Calu3 (cell line): ENCODE data around the gene LYPD6B. TPM values are rescaled to one million over a fixed set of nuclear protein-coding genes. Genes with fewer than 3 reads are reported as not detected.

Experiments
- BruUV-seq: library from RNA; stranded (reverse); fragments of 400-500 nt; replicated peaks from 2 replicates; lab custom pipeline; 2021; lab: Mats Ljungman, UMichigan
- CTCF ChIA-PET: fragments of 300-600 bp; sonication (Branson Sonifier 250); formaldehyde crosslinking; loops from one replicate; lab custom pipeline; 2022; ENCODE audit warnings: antibody characterized with exemption; lab: Charles Lee
- DNase-seq: peaks from one replicate; pipeline ENCODE4 v3.0.0; 2022
- H3K27ac Mint-ChIP-seq: one replicate; pipeline ENCODE4 v1.8.0; 2022; ENCODE audit warnings: mixed read lengths; ENCODE audit not compliant: unreplicated experiment
- H3K27me3 Mint-ChIP-seq: one replicate; pipeline ENCODE4 v1.8.0; 2022; ENCODE audit warnings: mixed read lengths; ENCODE audit not compliant: unreplicated experiment
- H3K36me3 Mint-ChIP-seq: one replicate; pipeline ENCODE4 v1.8.0; 2022; ENCODE audit warnings: mild to moderate bottlenecking, moderate library complexity, mixed read lengths; ENCODE audit not compliant: insufficient read depth, unreplicated experiment
- H3K4me1 Mint-ChIP-seq: one replicate; pipeline ENCODE4 v1.8.0; 2022; ENCODE audit warnings: mild to moderate bottlenecking, low read depth, mixed read lengths; ENCODE audit not compliant: unreplicated experiment
- H3K4me3 Mint-ChIP-seq: one replicate; pipeline ENCODE4 v1.8.0; 2022; ENCODE audit warnings: mild to moderate bottlenecking, low read depth, moderate library complexity, mixed read lengths; ENCODE audit not compliant: unreplicated experiment
- H3K9me3 Mint-ChIP-seq: one replicate; pipeline ENCODE4 v1.8.0; 2022; ENCODE audit warnings: low read depth, mixed read lengths; ENCODE audit not compliant: unreplicated experiment
- CTCF ChIP-seq: fragments of 200-600 bp; IDR thresholded peaks from one replicate; pipeline ENCODE4 v1.8.0; 2022; ENCODE audit warnings: antibody characterized with exemption; ENCODE audit not compliant: unreplicated experiment
- intact Hi-C: fragments of 100-400 bp; cut with micrococcal nuclease; formaldehyde crosslinking; loops from one replicate; pipeline ENCODE4 v1.10.0; 2022; ENCODE audit not compliant: unreplicated experiment
- total RNA-seq: library from RNA; stranded (reverse); gene quantifications from 2 replicates; pipeline ENCODE4 v1.2.3, GENCODE V29; 2022

The LYPD6B gene
- total RNA-seq, 1 experiment from 2014 or later, result 0.87 TPM

GRCh38 chr2:149158957-149159356 lies 120.5 kb downstream of the LYPD6B start:
- BruUV-seq, result no TSS peak
- CTCF ChIA-PET, result no interaction called here
- Mint-ChIP-seq H3K4me1 (no peaks in the 10 kb centered on the region), H3K27ac (no peak overlapping the region), H3K9me3 (no peaks in the 10 kb centered on the region), H3K36me3 (no peaks in the 10 kb centered on the region), H3K27me3 (no peaks in the 10 kb centered on the region), H3K4me3 (no peak overlapping the region)
- no peak for TF ChIP-seq CTCF
- no peak for DNase-seq
- intact Hi-C loops, result no loop called here

GRCh38 chr2:149160195-149160594 lies 121.7 kb downstream of the LYPD6B start:
- Mint-ChIP-seq H3K27me3 (no peaks in the 10 kb centered on the region), H3K9me3 (no peaks in the 10 kb centered on the region), H3K4me3 (no peak overlapping the region), H3K4me1 (no peaks in the 10 kb centered on the region), H3K27ac (no peak overlapping the region), H3K36me3 (no peaks in the 10 kb centered on the region)
- TF ChIP-seq CTCF, result no peak
- CTCF ChIA-PET, result no interaction called here
- no TSS peak for BruUV-seq
- no peak for DNase-seq
- intact Hi-C loops, result no loop called here

DNA sequence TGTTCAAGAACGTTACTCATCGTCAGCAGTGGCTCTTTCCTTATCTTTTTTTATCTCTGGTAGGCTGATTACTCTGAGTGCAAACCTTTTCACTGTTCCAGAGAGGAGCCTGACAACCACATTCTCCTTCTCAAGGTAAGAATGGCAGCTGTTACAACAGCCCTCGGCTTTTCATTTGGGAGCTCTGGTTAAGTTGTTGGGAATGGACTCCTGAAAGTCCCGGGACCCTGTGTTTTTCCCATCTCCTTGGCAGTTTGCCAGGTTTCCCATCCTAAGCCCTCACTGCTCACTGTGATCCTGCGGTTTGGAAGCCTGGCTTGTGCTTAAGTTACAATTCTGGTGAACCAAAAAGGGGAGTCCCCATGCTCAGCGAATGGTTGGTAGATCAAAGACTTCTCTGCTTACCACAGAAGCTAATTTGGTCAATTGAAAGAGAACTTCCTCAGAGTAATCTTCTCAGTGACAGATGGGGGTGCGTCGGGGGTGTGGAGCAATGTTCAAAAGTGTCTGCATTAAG lies 122.3 kb downstream of the LYPD6B start:
- BruUV-seq, result no TSS peak
- no peak for TF ChIP-seq CTCF
- Mint-ChIP-seq H3K36me3 (no peaks in the 10 kb centered on the region), H3K9me3 (no peaks in the 10 kb centered on the region), H3K4me3 (no peak overlapping the region), H3K27me3 (no peaks in the 10 kb centered on the region), H3K27ac (no peak overlapping the region), H3K4me1 (no peaks in the 10 kb centered on the region)
- CTCF ChIA-PET, result no interaction called here
- intact Hi-C loops, result no loop called here
- DNase-seq, result no peak

DNA sequence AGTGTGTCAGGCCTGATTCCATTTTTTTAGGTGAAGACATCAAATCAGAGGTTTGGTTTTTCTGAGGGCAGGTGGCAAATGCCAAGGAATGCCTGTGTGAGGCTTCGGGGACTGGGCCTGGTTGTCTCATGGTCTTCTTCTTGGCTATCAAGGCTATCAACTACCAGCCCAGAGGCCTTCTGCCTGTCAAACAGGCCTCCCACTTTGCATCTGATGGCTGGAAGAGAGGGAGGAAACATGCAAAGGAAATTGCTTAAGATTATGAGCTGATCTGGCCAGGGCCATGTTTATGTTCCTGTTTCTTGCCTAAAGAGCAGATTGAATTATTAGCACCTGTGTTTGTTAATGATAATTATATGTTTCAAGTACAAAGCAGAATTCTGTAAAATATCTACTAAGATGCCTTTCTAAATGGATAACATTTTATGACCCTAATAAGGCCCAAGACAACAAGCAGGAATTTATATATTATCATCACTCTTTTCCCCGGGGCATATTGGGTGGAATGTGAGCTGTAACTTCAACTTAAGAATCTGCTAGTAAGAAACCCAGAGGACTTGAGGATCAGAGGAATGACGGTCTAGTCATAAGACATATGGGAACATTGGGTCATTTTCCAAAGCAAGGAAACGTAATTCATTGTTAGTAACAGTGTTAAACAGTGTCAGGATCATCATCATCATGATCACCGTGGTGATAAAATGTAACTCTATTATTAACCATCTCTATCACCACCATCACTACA lies 123.2 kb downstream of the LYPD6B start:
- no peak for TF ChIP-seq CTCF
- H3K4me3 Mint-ChIP-seq, result no peak overlapping the region
- H3K4me1 Mint-ChIP-seq, result no peaks in the 10 kb centered on the region
- H3K9me3 Mint-ChIP-seq, result no peaks in the 10 kb centered on the region
- no peak overlapping the region for H3K27ac Mint-ChIP-seq
- no peak for DNase-seq
- H3K36me3 Mint-ChIP-seq, result no peaks in the 10 kb centered on the region
- intact Hi-C loops, result no loop called here
- CTCF ChIA-PET, result no interaction called here
- no peaks in the 10 kb centered on the region for H3K27me3 Mint-ChIP-seq
- BruUV-seq, result no TSS peak
